ENCODE data around the gene NHLRC4.

DNA sequence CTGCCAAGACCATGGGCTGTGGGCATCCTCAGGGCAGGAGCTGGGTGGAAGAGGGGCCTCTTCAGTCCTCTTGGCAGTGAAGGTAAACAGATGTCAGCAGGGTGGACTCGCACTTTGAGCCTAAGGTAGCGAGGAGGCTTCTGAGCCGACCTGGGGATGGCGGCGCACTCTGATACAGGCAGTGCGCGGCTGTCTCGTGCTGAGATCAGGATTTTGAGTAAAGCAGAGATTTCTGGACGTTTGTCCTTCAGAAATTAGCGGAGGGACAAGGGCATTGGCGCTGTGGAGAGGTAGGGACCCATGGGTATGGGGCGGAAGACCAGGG, 29.9 kb downstream of the NHLRC4 start:
- TF ChIP-seq TCF7L2 (IDR thresholded peaks at IDR 0.05; ENCODE audit: low read depth, low read length) (no peak), POLR2AphosphoS5 (IDR thresholded peaks at IDR 0.05; ENCODE audit: low read depth, low read length) (no peak)
- TF ChIP-seq, protein P1, sequence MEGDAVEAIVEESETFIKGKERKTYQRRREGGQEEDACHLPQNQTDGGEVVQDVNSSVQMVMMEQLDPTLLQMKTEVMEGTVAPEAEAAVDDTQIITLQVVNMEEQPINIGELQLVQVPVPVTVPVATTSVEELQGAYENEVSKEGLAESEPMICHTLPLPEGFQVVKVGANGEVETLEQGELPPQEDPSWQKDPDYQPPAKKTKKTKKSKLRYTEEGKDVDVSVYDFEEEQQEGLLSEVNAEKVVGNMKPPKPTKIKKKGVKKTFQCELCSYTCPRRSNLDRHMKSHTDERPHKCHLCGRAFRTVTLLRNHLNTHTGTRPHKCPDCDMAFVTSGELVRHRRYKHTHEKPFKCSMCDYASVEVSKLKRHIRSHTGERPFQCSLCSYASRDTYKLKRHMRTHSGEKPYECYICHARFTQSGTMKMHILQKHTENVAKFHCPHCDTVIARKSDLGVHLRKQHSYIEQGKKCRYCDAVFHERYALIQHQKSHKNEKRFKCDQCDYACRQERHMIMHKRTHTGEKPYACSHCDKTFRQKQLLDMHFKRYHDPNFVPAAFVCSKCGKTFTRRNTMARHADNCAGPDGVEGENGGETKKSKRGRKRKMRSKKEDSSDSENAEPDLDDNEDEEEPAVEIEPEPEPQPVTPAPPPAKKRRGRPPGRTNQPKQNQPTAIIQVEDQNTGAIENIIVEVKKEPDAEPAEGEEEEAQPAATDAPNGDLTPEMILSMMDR (IDR thresholded peaks at IDR 0.05) = no peak
- TF ChIP-seq, protein P2, sequence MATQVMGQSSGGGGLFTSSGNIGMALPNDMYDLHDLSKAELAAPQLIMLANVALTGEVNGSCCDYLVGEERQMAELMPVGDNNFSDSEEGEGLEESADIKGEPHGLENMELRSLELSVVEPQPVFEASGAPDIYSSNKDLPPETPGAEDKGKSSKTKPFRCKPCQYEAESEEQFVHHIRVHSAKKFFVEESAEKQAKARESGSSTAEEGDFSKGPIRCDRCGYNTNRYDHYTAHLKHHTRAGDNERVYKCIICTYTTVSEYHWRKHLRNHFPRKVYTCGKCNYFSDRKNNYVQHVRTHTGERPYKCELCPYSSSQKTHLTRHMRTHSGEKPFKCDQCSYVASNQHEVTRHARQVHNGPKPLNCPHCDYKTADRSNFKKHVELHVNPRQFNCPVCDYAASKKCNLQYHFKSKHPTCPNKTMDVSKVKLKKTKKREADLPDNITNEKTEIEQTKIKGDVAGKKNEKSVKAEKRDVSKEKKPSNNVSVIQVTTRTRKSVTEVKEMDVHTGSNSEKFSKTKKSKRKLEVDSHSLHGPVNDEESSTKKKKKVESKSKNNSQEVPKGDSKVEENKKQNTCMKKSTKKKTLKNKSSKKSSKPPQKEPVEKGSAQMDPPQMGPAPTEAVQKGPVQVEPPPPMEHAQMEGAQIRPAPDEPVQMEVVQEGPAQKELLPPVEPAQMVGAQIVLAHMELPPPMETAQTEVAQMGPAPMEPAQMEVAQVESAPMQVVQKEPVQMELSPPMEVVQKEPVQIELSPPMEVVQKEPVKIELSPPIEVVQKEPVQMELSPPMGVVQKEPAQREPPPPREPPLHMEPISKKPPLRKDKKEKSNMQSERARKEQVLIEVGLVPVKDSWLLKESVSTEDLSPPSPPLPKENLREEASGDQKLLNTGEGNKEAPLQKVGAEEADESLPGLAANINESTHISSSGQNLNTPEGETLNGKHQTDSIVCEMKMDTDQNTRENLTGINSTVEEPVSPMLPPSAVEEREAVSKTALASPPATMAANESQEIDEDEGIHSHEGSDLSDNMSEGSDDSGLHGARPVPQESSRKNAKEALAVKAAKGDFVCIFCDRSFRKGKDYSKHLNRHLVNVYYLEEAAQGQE (IDR thresholded peaks at IDR 0.05; ENCODE audit: insufficient read depth in 1 of 2, low read depth in 2 of 2, low read length in 1 of 2) = no peak
